GM19463 (cell line): Measurements from ENCODE around the gene ZNF212.

Source experiments
- ATAC-seq: cut with Tn5 transposase; IDR thresholded peaks from one replicate; pipeline ENCODE4 v1.9.1; 2021; ENCODE audit warnings: mild to moderate bottlenecking, moderate library complexity; ENCODE audit not compliant: unreplicated experiment

ZNF212 gene

GRCh38 chr7:149239345-149240143 lies at the start of gene ZNF212:
ZNF212 (plus strand) TSS chr7:149239651; CDS start chr7:149239779, 128 bp downstream.
- ATAC-seq: peak; percentile 100

- ATAC-seq: no peak
These were observed 47.6 kb upstream of the ZNF212 start for GRCh38 chr7:149191851-149192250.

GRCh38 chr7:149194799-149195179 lies 44.7 kb upstream of the ZNF212 start:
- no peak for ATAC-seq

- peak; percentile 92 for ATAC-seq
These were observed 44.0 kb upstream of the ZNF212 start, which contains the start of gene ZNF282 for GRCh38 chr7:149195180-149196150. ZNF282 (plus strand) TSS chr7:149195546; CDS start chr7:149195590, 44 bp downstream.

- no peak for ATAC-seq
These were observed 43.2 kb upstream of the ZNF212 start for GRCh38 chr7:149196151-149196704.

- ATAC-seq: no peak
These were observed 42.7 kb upstream of the ZNF212 start for GRCh38 chr7:149196705-149197171.

- ATAC-seq: no peak
These were observed 41.8 kb upstream of the ZNF212 start for GRCh38 chr7:149197675-149198074.

GRCh38 chr7:149198161-149198816 lies 41.2 kb upstream of the ZNF212 start:
- no peak for ATAC-seq

GRCh38 chr7:149199234-149199995 lies 40.0 kb upstream of the ZNF212 start:
- no peak for ATAC-seq

GRCh38 chr7:149202831-149203231 lies 36.6 kb upstream of the ZNF212 start:
- no peak for ATAC-seq

GRCh38 chr7:149205690-149206381 lies 33.6 kb upstream of the ZNF212 start:
- no peak for ATAC-seq

GRCh38 chr7:149207324-149208035 lies 32.0 kb upstream of the ZNF212 start:
- no peak for ATAC-seq

- no peak for ATAC-seq
These were observed 29.8 kb upstream of the ZNF212 start for GRCh38 chr7:149209518-149210269.

GRCh38 chr7:149210551-149210950 lies 28.9 kb upstream of the ZNF212 start:
- no peak for ATAC-seq

- no peak for ATAC-seq
These were observed 25.3 kb upstream of the ZNF212 start for GRCh38 chr7:149214020-149214720.

- no peak for ATAC-seq
These were observed 23.0 kb upstream of the ZNF212 start for GRCh38 chr7:149216402-149216801.

- no peak for ATAC-seq
These were observed 21.9 kb upstream of the ZNF212 start for GRCh38 chr7:149217570-149217969.
